GM19351 (cell line): ENCODE data around the gene HRCT1.
"Not testable (repeated sequence)": the region's sequence is repeated elsewhere in the genome, so short reads cannot be mapped to it uniquely, and the experiment has no call there.

Experiments used
- ATAC-seq: cut with Tn5 transposase; IDR thresholded peaks from one replicate; pipeline ENCODE4 v1.9.1; 2021; ENCODE audit warnings: mild to moderate bottlenecking, moderate library complexity; ENCODE audit not compliant: unreplicated experiment

The HRCT1 gene

DNA sequence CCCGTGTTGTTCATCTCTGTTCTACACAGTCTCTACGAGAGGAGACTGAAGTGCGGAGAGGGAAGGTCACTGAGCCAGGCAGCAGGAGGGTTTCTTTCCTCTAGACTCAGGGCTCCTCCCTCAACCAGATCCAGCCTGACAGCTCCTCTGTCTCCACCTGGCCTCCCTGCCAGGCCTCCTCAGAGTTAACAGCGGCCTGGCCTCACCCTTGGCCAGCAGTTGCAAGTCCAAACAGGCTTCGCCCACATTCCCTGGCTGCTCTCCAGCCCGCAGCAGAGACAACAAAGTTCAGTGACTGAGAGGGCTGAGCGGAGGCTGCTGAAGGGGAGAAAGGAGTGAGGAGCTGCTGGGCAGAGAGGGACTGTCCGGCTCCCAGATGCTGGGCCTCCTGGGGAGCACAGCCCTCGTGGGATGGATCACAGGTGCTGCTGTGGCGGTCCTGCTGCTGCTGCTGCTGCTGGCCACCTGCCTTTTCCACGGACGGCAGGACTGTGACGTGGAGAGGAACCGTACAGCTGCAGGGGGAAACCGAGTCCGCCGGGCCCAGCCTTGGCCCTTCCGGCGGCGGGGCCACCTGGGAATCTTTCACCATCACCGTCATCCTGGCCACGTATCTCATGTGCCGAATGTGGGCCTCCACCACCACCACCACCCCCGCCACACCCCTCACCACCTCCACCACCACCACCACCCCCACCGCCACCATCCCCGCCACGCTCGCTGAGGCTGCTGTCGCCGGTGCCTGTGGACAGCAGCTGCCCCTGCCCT lies at the start of gene HRCT1:
TSS of gene HRCT1 (plus strand) at position 291 of the 768 bp plus-strand sequence. CDS start at position 377, 86 bp downstream.
- ATAC-seq = no peak

DNA sequence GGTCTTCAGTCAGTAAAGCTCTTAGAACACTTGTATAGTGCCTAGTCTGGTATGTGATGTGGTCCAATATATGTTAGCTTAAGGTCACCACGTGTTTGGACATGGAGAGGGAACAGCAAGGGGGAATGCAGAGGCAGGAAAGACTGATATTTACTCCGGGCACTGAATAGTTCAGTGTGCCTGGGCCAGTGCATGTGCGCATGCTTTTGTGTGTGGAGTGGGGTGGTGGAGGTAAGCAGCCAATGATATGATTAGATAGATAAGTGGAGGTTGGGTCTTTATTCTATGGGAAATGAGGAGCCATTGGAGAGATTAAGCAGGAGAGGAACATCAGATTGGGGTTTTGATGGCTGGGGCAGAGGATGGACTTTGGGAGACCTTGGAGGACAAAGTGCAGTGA lies 49.8 kb upstream of the HRCT1 start:
- ATAC-seq = no peak

DNA sequence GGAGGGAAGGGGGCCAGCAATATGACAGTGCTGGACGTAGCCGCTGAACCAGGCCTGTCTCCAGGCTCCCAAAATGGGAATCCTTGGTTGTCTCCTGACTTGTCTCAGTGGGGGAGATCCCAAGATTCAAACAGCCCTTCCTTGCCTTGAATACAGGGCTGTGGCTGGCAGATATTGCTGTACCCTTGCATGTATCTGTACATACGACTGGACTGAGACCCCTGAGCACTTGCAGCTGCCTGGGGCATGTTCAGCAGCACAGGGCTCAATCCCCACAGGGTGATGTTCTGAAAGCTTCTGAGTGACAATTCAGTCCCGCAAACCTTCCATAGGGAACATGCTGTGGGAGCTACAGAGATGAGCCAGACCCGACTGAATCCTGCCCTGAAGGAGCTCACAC lies 49.1 kb upstream of the HRCT1 start:
- ATAC-seq = no peak

DNA sequence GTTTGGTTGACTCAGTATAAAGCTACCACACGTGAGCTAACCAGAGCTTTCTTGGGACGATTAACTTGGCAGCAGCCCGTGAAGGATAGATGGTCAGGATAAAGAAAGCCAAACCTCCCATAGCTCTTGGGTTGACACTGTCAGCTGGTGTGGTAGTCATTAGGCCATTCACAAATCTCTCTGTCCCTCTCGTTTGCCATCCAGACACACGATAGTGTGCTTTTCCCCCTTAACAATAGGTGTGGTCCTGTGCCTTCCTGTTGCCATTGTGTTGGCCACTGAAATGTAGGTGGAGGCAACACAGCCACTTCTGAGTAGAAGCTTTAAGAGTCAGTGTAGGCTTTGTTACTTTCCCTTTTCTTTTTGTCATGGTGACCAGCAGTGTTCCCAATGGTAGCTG lies 47.5 kb upstream of the HRCT1 start:
- no peak for ATAC-seq

DNA sequence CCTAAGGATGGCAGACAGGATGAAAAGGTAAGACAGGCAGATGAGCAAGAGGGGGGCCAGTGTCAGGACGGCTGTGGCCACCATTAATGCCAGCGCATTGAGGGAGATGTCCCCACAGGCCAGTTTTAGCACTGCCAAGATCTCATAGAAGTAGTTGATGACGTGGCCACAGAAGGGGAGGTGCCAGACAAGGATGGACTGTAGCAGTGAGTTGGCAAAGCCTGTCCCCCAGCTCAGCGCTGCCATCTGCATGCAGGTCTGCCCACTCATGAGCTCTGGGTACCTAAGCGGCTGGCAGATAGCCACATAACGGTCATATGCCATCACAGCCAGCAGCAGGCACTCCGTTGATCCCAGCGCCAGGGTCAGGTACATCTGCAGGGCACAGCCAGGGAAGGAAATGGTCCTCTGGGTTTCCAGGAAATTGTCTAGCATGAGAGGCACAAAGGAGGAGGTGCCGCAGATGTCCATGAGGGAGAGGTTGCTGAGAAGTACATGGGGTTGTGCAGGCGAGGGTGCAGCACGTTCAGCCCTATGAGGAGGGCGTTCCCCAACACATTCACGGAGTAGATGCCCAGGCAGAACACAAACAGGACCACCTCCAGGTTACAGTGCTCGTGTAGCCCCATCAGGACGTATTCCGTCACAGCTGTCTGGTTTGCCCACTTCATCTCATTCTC lies 46.6 kb upstream of the HRCT1 start:
- no peak for ATAC-seq

DNA sequence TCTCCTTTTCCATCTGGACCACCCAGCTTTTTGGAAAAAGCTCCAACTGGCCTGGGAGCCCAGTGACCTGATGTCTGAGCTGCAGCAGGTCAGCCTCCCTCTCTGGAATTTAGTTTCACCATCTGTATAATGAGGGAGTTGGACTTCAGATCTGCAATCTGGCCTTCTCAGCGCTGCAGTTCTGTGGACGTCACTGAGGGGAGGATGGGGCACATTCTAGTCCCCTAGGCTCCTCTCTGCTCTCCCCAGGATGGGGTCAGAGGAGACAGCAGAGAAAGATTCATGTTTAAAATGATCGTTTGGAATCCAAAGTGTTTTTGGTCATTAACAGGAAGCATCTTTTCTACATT lies 46.0 kb upstream of the HRCT1 start:
- no peak for ATAC-seq

DNA sequence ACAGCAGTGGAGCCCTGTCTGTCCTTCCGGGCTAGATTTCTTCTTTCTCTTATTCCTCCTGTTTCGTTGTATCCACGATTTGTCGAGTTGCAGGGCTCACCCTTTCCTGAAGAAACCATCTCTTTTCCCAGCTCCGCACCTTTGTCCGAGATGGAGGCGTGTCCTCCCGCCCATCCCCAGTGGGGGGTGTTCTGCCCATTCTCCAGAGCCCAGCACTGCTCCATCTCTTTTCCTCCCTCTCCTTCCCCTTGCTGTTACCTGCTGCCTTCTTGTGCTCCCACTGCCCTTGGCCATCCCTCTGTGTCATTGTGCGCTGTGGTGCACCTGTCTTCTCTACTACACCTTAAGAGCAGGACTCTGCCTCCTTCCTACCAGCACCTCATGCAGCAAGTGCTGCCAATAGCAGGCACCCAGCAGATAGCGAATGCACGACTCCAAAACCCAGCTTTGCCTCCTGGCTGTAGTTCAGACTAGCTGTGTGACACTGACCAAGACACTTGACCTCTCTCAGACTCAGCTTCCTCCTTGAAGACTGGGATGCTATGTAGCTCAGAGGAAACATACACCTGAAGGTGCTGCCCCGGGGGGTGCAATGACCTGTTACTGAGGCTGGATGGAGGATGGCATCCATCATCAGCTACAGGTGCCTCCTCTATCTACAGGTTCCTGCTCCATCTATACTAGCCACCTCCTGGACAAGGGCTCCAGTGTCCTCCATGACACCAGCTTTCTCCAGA lies 44.7 kb upstream of the HRCT1 start:
- ATAC-seq = no peak

DNA sequence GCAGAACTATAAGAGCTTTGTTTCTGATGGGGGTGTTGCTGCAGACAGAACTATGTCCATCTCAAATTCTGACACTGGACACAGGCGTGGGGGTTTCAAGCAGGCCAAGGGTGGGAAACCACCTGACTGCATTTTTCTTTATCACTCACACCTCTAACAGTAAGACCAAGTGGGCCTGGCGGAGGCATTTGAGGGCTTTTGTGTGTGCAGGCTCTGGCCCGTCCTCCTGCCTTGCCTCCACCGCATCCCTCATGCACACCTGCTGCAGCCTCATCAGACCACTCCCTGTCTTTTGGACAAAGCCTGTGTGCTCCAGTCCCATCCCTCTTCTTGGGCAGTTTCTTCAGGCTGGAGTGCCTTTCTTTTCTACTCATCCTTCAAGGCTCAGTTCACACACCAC lies 43.7 kb upstream of the HRCT1 start:
- ATAC-seq = no peak

DNA sequence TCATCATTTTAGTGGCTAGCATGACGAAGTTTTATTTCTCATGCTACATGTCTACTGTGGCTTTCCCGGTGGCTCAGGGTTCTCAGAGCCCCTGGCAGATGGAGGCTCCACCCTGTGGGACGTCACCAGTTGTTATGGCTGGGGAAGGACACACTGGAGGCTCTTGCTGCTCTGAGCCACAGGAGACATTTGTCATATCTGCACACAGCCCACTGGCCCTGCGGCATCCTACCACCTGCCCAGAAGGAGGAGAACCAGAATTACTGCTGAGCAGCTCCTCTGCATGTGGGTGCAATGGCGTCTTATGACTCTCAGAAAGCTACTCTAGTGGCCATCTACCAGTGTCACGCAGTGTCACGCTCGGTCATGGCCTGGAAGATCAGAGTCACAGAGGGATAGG lies 42.4 kb upstream of the HRCT1 start:
- ATAC-seq = no peak

DNA sequence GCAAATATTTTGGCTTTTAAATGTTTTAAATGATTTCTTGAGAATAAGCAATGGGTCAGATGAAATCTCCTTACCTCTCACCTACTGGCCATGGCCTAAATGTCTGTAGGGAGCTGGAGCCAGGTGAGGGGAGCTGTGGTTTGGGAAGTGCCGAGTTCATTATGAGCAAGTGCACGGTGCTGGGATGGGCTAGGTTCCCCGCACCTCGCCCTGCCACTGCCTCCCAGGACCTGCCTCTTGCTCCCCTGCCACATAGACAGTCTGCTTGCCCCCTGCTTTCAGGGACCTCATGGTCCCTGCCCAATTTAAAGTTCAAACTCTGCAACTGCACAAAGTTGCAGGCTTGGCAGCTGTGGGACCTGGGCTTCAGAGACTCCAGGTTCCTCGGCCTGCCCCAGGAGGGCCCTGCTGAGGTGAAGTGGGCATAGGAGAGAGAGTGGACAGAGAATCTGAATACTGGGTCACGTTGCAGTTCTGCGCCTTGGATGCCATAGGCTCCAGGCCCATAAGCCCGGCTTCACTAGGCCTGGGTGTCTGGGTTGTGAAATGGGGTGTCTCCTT lies 41.2 kb upstream of the HRCT1 start:
- no peak for ATAC-seq

DNA sequence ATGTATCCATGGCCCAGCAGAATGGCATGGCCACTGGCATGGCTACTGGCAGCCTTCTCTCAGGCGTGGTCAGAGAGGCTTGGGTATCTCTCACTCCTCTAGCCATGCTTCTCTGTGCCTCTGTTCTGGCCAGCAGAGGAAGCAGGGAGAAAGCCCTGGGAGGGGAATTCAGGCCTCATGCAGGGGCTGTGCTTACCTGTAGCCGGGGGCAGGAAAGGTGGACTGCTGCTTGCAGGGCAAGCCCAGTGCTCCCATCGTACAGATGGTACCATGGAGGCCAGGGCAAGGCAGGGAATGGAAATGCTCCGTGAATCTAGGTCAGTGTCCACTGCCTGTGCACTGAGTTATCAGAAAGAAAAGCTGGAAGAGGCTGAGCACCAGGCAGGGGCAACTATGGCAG lies 38.5 kb upstream of the HRCT1 start:
- no peak for ATAC-seq

DNA sequence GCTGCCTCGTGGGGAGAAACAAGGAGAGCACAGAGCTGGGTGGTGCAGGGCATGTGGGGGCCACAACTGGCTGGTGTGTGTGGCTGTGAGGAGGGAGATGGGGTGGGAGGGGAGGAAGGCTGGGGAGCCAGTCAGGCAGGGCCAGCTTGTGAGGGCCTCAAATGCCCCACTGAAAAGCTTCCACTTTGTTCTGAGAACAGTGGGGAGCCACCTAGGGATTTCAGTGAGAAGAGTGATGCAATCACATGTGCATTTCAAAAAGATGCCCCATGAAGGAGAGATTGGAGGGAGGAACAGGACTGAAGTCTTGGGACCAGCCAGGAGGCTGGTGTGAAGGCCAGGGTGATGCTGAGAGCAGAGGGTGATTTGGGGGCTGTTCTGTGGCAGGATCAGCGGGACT lies 37.1 kb upstream of the HRCT1 start:
- ATAC-seq = no peak

DNA sequence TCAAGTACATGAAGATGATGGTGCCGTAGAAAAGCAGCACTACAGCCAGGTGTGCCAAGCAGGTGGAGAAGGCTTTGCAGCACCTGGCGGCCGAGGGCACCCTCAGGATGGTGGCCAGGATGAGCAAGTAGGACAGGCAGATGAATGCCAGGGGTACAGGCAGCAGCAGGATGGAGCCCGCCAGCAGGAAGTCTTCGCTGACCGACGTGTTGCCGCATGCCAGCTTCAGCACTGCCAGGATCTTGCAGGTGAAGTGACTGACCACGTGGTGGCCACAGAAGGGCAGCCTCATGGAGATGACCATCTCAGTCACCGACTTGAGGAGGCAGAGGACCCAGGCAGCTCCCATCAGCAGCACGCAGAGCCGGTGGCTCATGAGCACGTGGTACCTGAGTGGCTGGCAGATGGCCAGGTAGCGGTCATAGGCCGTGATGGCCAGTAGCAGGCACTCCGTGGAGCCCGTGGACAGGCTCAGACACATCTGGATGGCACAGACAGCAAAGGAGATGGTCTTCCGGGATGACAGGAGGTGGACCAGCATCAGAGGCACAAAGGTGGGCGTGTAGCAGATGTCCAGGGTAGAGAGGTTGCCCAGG lies 36.3 kb upstream of the HRCT1 start:
- ATAC-seq = no peak

DNA sequence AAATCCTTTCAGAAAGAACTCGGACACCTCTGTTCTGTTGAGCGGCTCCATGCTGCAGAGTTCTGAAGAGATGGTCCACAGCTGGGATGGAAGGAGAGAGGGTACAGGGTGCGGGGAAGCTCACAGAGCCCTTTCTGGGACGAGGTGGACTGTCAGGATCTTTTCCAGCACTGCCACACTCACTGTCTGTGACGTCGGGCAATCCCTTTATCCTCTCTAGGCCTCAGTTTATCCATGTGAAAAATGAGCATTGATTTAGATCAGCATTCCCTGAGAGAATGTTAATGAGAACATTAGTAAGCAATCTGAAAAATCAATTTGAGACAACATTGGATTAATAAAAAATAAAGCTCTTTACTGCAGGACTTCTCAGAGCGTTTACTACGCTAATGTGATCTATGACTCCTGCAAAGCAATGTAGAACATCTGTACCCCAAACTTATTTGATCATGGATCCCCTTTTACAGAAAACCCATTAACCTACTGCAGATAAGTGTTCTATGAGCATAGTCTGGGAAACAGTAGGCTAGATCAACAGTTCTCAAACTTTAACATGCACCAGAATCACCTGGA lies 35.6 kb upstream of the HRCT1 start, which contains the start of gene OR13J1:
TSS of gene OR13J1 (minus strand) at position 51 of the 573 bp plus-strand sequence. CDS start at position 51, 0 bp downstream.
- ATAC-seq = no peak

DNA sequence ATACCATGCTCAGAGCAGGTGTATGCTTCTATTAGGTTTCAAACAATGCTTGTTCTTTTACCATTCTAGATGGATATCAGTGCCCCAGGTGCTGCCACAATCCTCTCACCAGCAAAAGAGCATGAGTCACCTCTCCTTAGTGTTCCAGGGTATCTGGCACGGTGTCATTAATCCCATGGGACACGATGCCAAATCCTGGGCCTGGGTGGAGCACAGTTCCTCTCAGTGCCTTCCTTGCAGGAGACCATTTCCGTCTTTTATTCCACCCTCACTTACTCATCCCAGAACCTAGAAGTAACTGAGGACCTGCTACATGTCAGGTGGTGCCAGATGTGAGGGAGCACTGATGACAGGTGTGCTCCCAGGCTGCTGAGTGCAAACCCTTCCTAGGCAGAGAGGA lies 34.5 kb upstream of the HRCT1 start:
- no peak for ATAC-seq

DNA sequence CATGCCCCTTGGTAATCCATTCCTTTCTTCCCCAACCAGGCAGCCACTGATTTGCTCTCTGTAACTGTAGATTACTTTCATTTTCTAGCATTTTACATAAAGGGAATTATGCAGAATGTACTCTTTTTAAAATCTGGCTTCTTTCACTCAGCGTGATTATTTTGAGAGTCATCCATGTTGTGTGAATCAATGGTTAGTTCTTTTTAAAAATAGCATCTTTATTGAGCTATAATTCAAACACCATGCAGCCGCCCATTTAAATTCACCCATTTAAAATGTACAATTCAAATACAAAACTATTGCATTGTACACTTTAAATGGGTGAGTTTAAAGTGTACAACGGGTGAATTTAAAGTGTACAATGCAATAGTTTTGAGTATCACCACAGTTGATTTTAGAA lies 33.5 kb upstream of the HRCT1 start:
- ATAC-seq = no peak

DNA sequence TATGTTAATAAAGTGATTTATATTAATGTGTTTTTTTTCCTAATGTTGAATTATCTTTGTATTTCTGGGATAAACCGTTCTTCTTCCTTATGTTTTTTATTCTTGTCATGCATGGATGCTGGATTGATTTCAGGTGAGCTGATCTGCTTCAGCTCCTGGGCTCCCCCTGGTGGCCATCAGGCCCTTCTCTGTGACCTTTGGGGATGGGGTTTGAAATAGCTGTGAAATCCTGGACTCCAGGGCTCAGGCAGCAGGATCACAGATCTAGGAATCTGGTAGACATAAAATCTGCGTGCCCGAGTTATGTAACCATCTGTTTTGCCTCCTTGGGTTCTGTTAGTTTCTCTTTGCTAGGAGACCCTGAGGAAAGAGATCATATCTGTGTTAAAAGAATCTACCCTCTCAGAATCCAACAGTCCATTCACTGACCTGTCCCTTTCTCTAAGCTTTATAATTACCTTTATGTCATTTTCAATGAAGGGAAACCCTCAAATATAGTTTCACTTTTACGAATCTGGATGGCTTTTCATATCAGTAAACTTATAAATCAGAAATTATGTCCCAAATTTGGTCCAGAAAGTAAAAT lies 23.6 kb upstream of the HRCT1 start:
- ATAC-seq = no peak

DNA sequence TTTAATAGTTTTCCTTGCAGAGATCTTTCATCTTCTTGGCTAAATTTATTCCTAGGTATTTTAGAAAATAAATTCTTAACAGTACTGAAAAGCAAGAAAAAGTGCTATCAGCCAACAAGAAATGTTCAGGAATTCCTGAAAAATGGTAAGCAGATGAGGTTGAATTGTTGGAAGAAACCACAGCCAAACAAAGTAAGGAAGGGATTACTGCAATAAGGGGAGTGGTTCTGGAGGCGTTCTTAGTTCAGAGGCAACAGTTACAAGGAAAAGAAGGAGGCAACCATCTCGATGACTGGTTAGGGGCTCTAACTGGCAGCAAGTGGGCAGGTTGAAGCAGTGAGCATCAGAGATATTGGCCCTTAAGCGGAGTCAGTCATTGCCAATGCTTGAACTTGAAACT lies 23.0 kb upstream of the HRCT1 start:
- ATAC-seq = no peak

DNA sequence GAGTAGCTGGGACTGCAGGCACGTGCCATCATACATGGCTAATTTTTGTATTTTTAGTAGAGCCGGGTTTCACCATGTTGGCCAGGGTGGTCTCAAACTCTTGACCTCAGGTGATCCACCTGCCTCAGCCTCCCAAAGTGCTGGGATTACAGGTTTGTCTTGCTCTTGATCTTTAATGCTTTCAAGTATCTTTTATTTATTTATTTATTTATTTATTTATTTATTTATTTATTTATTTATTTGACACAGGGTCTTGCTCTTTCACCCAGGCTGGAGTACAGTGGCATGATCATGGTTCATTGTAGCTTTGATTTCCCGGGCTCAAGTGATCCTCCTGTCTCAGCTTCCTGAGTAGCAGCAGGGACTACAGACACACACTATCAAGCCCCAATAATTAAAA lies 21.1 kb upstream of the HRCT1 start:
- ATAC-seq = not testable (repeated sequence)

DNA sequence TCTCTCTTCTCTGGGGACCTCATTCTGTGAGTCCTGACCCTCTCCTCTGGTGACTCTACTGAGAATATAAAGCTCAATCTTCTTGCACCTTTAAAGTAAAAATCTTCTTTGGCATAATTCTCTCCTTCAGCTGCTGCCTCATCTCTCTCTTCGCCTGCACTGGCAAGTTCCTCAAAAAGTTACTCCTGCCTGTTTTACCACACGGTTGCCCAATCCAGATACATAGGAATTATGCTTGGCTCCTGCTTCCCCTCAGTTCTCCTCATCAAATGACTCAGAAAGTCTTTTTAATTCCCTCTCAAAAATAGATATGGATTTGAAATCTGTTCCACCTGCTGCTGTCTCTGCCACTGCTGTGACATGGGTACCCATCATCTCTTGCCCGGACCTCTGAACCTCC lies 14.4 kb upstream of the HRCT1 start:
- no peak for ATAC-seq
